ENCODE measurements around the gene PCSK5. TPM values are rescaled to one million over a fixed set of nuclear protein-coding genes. Genes with fewer than 3 reads are reported as not detected.

The PCSK5 gene
- total and polyA plus RNA-seq, 2 of the 8 experiments (the other 6 are each of a cell fraction or from before 2014, with no cell fraction given) = 5.5 to 10.7 TPM

GRCh38 chr9:76150013-76150412 is 259.5 kb downstream of the PCSK5 start:
- Histone ChIP-seq H4K5ac (ENCODE audit: insufficient read length, low read depth, low read length) (no peak overlapping the region), H3K9ac (replicated peaks in 1 of 4; ENCODE audit: extremely low read depth in 1 of 4, low read depth in 3 of 4, low read length in 3 of 4) (no peak overlapping the region), H3K27ac (ENCODE audit: low read depth, low read length) (no peak overlapping the region), H4K20me1 (replicated peaks in 1 of 2; ENCODE audit: control insufficient read depth in 1 of 2, insufficient read depth in 2 of 2, low read length in 2 of 2) (no peaks in the 10 kb centered on the region), H3K56ac (replicated peaks; ENCODE audit: insufficient read length, low read depth, low read length) (no peak overlapping the region), H3K4me2 (ENCODE audit: insufficient read depth in 1 of 2, low read depth in 2 of 2, low read length in 2 of 2) (no peak overlapping the region), H3K36me3 (ENCODE audit: control insufficient read depth in 2 of 4, insufficient read depth in 4 of 4, low read length in 3 of 4) (no peaks in the 10 kb centered on the region), H4K8ac (ENCODE audit: extremely low read depth, insufficient read depth, low read length) (no peak overlapping the region), H3K4me3 (ENCODE audit: extremely low read depth in 1 of 4, insufficient read depth in 2 of 4, low read depth in 3 of 4, low read length in 4 of 4) (no peak overlapping the region), H2BK120ac (replicated peaks; ENCODE audit: low read depth, low read length) (no peak overlapping the region), H3K23me2 (ENCODE audit: low read depth, low read length) (no peaks in the 10 kb centered on the region), H3K27me3 (replicated peaks in 1 of 4; ENCODE audit: control insufficient read depth in 3 of 4, extremely low read depth in 1 of 4, insufficient read depth in 3 of 4, low read length in 3 of 4) (no peaks in the 10 kb centered on the region), H3K9me3 (ENCODE audit: insufficient read depth in 2 of 2, low read depth in 1 of 2, low read length in 1 of 2) (no peaks in the 10 kb centered on the region), H2BK20ac (ENCODE audit: low read length) (no peak overlapping the region), H3K4ac (replicated peaks; ENCODE audit: insufficient read length, low read depth, low read length) (no peak overlapping the region), H3K18ac (ENCODE audit: extremely low read depth, low read length) (no peak overlapping the region), H2BK12ac (ENCODE audit: low read depth, low read length) (no peak overlapping the region), H2AFZ (ENCODE audit: low read length) (no peak overlapping the region), H3K4me1 (replicated peaks in 1 of 4; ENCODE audit: control insufficient read depth in 3 of 4, insufficient read depth in 4 of 4, low read length in 3 of 4) (0 out of 7 replicates have a peak, but pooled peaks cover 0 to 3% (median 0%) of the 10 kb centered on the region in 4 experiments), H2BK5ac (ENCODE audit: low read depth, low read length) (no peak overlapping the region), H4K91ac (replicated peaks; ENCODE audit: insufficient read length, low read length) (no peak overlapping the region), H3K23ac (ENCODE audit: insufficient read length) (no peak overlapping the region), H3K79me1 (ENCODE audit: low read depth, low read length) (no peaks in the 10 kb centered on the region), H2BK15ac (ENCODE audit: low read length) (no peak overlapping the region), H3K79me2 (ENCODE audit: control insufficient read depth in 1 of 2, insufficient read depth in 2 of 2, low read length in 2 of 2) (no peaks in the 10 kb centered on the region), H3K14ac (ENCODE audit: insufficient read length) (no peak overlapping the region), H2AK5ac (ENCODE audit: low read depth, low read length) (no peak overlapping the region)
- DNase-seq (ENCODE audit: low read depth in 1 of 2, low spot score in 2 of 2) (no peak), FAIRE-seq (no peak)
- ChIA-PET POLR2A (ENCODE audit: partially characterized antibody) (interaction anchor here (0.5 kb wide), 1 partner anchor 14 kb away, joined by 3 read pairs; no protein-coding TSS in a partner anchor), CTCF (ENCODE audit: partially characterized antibody) (no interaction called here)
- 85% methylated on average over 6 of the region's 6 CpGs; no CpG with 5 or more reads in 1 of the 2 experiments for WGBS, 2 experiments (ENCODE audit: extremely low coverage in 1 of 2, insufficient coverage in 1 of 2, insufficient read length in 1 of 2, insufficient replicate concordance in 2 of 2, low coverage in 1 of 2, low lambda C conversion rate in 2 of 2, missing lambda C conversion rate in 1 of 2)
- TF ChIP-seq EZH2 (IDR thresholded peaks at IDR 0.05; ENCODE audit: low read depth, low read length, severe bottlenecking) (no peak), ATF3 (IDR thresholded peaks at IDR 0.05; ENCODE audit: insufficient read depth, low read depth, low read length) (no peak), KDM4A (IDR thresholded peaks at IDR 0.05; ENCODE audit: low read depth, low read length, severe bottlenecking) (no peak), POLR2A (IDR thresholded peaks at IDR 0.05; ENCODE audit: control extremely low read depth in 1 of 2, low read depth in 2 of 2, low read length in 2 of 2) (no peak), CEBPB (IDR thresholded peaks at IDR 0.05; ENCODE audit: low read depth, low read length) (no peak), SRF (IDR thresholded peaks at IDR 0.05; ENCODE audit: low read depth, low read length) (no peak), KDM5A (IDR thresholded peaks at IDR 0.05; ENCODE audit: low read length) (no peak), NANOG (IDR thresholded peaks at IDR 0.05; ENCODE audit: insufficient read depth, low read depth, low read length, poor library complexity, severe bottlenecking) (no peak), KDM1A (IDR thresholded peaks at IDR 0.05; ENCODE audit: borderline replicate concordance, low read length) (no peak), BRCA1 (IDR thresholded peaks at IDR 0.05; ENCODE audit: low read depth, low read length) (no peak), E2F6 (IDR thresholded peaks at IDR 0.05) (no peak), MAFK (IDR thresholded peaks at IDR 0.05; ENCODE audit: low read depth, low read length) (no peak), TEAD4 (IDR thresholded peaks at IDR 0.05; ENCODE audit: low read depth, low read length) (no peak), SP4 (IDR thresholded peaks at IDR 0.05; ENCODE audit: low read length) (no peak)
